Chondrocyte (in vitro differentiated cells): ENCODE measurements around the gene AGXT. TPM values are rescaled to one million over a fixed set of nuclear protein-coding genes. Genes with fewer than 3 reads are reported as not detected.

ENCODE experiments used
- DNase-seq: peaks from one replicate; pipeline ENCODE4 v3.0.0; 2021; ENCODE audit warnings: mixed read lengths, low spot score
- H3K27ac Mint-ChIP-seq: one replicate; pipeline ENCODE4 v1.8.0; 2021; ENCODE audit warnings: mild to moderate bottlenecking, moderate library complexity, mixed read lengths; ENCODE audit not compliant: unreplicated experiment
- H3K27me3 Mint-ChIP-seq: 2 replicates; pipeline ENCODE4 v1.8.0; 2021; ENCODE audit warnings: low read depth, mixed read lengths
- H3K36me3 Mint-ChIP-seq: 2 replicates; pipeline ENCODE4 v1.8.0; 2021; ENCODE audit warnings: low read depth, mixed read lengths
- H3K4me1 Mint-ChIP-seq: 2 replicates; pipeline ENCODE4 v1.8.0; 2021; ENCODE audit warnings: low read depth, mild to moderate bottlenecking, mixed read lengths
- H3K4me3 Mint-ChIP-seq: one replicate; pipeline ENCODE4 v1.8.0; 2021; ENCODE audit warnings: mild to moderate bottlenecking, moderate library complexity, mixed read lengths; ENCODE audit not compliant: unreplicated experiment
- H3K9me3 Mint-ChIP-seq: 2 replicates; pipeline ENCODE4 v1.8.0; 2021; ENCODE audit warnings: low read depth, mixed read lengths
- total RNA-seq: library from RNA; stranded (reverse); gene quantifications from 3 replicates; pipeline ENCODE4 v1.2.1, GENCODE V29; 2021
- TF ChIP-seq, protein P1 (sequence below): fragments of 200-600 bp; sonication (generic); IDR thresholded peaks from 2 replicates; pipeline ENCODE4 v1.5.0; 2021; ENCODE audit warnings: antibody characterized with exemption, mild to moderate bottlenecking, moderate library complexity

The AGXT gene
- total RNA-seq, 1 donor from 2014 or later, result not detected

DNA sequence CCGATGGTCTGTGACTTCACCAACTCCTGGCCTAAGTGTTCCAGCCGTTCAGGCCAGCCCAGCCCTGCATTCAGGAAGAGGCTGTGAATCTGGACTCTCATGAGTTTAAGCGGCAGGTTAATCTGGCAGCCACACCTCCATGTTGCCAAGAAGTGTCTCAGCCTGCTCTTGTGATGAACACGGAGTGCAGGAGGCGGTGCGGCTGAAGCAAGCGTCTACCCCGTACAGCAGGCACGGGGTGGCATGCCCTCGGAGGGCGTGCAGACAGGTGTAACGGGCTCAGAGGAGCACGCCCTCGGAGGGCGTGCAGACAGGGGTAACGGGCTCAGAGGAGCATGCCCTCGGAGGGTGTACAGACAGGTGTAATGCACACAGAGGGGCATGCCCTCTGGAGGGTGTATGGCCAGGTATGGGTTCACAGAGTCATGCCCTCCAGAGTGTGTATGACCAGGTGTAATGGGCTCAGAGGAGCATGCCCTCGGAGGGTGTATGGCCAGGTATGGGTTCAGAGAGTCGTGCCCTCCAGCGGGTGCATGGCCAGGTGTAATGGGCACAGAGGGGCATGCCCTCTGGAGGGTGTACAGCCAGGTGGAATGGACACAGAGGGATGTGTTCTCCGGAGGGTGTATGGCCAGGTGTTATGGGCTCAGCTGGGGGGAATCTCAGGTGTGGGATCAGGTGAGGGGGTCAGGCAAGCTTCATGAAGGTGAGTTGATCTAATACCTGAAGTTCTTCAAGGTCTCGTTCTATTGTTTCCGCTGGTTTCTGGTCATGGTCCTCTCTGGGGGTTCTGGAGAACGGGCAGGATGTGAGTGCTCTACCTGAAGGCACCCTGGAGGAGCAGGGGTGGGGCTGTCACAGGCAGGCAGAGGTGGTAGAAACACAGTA lies 60.1 kb downstream of the AGXT start:
- Mint-ChIP-seq H3K4me1 (no peaks in the 10 kb centered on the region), H3K36me3 (peaks cover 4% of the 10 kb centered on the region), H3K4me3 (no peak overlapping the region), H3K9me3 (peaks cover 12% of the 10 kb centered on the region), H3K27me3 (peaks cover 32% of the 10 kb centered on the region), H3K27ac (no peak overlapping the region)
- TF ChIP-seq, protein P1, sequence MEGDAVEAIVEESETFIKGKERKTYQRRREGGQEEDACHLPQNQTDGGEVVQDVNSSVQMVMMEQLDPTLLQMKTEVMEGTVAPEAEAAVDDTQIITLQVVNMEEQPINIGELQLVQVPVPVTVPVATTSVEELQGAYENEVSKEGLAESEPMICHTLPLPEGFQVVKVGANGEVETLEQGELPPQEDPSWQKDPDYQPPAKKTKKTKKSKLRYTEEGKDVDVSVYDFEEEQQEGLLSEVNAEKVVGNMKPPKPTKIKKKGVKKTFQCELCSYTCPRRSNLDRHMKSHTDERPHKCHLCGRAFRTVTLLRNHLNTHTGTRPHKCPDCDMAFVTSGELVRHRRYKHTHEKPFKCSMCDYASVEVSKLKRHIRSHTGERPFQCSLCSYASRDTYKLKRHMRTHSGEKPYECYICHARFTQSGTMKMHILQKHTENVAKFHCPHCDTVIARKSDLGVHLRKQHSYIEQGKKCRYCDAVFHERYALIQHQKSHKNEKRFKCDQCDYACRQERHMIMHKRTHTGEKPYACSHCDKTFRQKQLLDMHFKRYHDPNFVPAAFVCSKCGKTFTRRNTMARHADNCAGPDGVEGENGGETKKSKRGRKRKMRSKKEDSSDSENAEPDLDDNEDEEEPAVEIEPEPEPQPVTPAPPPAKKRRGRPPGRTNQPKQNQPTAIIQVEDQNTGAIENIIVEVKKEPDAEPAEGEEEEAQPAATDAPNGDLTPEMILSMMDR, result no peak
- DNase-seq, result peak; percentile 73

DNA sequence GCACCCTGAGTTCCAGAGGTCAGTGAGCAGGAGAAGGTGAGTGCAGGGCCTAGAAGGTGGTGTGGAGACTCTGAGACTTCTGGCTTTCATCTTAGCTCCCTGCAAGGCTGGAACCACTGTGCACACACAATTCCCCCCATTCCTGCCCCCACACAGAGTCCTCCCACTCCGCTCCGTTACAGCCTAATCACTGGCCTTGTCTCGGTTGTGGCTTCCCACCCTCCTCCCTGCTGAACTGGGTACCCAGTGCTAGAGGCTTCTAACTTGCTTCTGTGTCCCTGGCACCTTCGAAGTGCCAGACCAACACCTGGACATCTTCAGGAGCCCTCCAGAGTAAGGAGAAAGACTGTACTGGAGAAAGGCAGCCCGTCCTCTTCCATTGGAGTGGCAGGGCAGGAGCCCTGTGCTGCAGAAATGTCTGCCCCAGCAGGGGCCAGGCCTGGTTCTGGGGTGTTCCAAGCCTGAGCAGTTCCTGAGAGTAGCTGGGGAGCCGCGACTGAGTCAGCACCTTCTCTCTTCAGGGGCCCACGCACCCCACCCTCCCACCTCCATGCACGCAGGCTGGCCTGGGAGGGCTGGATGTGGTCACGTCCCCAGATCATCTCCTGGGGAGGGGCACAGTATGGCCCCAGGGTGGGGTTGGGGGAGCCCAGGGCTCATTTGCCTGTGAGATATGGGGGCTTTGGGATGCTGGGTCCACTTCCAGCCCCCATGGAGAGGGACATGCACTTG lies 60.9 kb downstream of the AGXT start:
- peak; percentile 74 for DNase-seq
- Mint-ChIP-seq H3K36me3 (peaks cover 4% of the 10 kb centered on the region), H3K4me3 (no peak overlapping the region), H3K27me3 (peaks cover 32% of the 10 kb centered on the region), H3K4me1 (no peaks in the 10 kb centered on the region), H3K9me3 (peaks cover 12% of the 10 kb centered on the region), H3K27ac (no peak overlapping the region)
- TF ChIP-seq, protein P1, result no peak

Other genes with a start within 250 kb of the AGXT start
- gene GPR35, start 243.3 kb upstream of the AGXT start, total RNA-seq, result 1.9 to 2.9 TPM (median 2.8 TPM) in 3 replicates
- not detected in 3 replicates for gene AQP12B, start 185.9 kb upstream of the AGXT start, total RNA-seq
- not detected in 3 replicates for gene AQP12A, start 177.0 kb upstream of the AGXT start, total RNA-seq
- gene KIF1A, start 48.6 kb upstream of the AGXT start, total RNA-seq, result 15.2 to 63.5 TPM (median 60.0 TPM) in 3 replicates
- not detected in 3 replicates for gene MAB21L4, start 27.3 kb downstream of the AGXT start, total RNA-seq
- gene CROCC2, start 37.5 kb downstream of the AGXT start, total RNA-seq, result not detected in 3 replicates
- 1.6 to 2.9 TPM (median 1.9 TPM) in 3 replicates for gene SNED1, start 129.8 kb downstream of the AGXT start, total RNA-seq
- gene MTERF4, start 233.5 kb downstream of the AGXT start, total RNA-seq, result 21.5 to 34.1 TPM (median 22.6 TPM) in 3 replicates